HG03378 (cell line): Measurements from ENCODE around the gene WNK1.
"Not testable (repeated sequence)": the region's sequence is repeated elsewhere in the genome, so short reads cannot be mapped to it uniquely, and the experiment has no call there.

Experiments used
- ATAC-seq: cut with Tn5 transposase; IDR thresholded peaks from one replicate; pipeline ENCODE4 v1.9.1; 2021; ENCODE audit warnings: mild to moderate bottlenecking, moderate library complexity; ENCODE audit not compliant: unreplicated experiment

Gene WNK1

DNA sequence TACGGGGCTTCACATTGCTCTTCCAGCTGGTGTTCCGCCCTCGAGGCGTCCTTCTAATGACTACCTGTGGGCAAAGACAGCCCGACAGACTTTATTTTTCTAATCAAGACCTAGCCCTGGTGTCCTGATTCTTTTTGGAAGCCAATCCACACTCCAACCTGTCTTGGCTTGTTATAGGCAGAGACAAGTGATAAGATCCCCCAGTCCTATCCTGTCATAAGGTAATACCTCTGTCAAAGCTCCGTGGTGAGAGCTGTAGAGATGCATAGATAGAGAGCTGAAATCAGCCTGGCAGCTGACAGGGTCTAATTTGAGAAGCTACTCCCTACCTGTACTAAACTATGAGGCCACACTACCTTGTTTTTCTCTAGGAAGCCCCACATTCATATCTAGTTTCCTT lies 11.5 kb upstream of the WNK1 start:
- ATAC-seq, result no peak

DNA sequence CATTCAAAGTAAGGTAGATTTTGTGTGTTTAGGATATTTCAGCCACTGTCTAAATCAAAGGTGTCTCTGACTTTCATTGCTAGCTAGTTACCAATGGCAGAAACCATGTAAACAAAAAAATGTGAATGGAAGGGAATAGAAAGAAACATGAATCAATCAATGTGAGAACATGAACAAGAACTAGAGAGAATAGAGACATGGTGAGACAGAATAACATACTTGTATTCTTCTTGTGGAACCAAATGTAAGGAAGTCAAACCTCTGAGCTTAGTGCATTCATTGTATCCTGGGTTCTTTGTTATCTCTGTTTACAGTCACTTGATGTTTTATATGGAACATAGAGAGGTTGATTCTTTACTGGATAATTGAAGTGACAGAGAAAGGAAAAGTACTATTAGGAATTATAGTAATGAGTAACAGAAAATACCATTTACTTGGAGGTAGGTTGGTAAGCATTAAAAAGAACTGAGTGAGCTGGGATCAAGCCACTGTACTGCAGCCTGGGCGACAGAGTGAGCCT lies 2.6 kb upstream of the WNK1 start:
- ATAC-seq, result no peak

DNA sequence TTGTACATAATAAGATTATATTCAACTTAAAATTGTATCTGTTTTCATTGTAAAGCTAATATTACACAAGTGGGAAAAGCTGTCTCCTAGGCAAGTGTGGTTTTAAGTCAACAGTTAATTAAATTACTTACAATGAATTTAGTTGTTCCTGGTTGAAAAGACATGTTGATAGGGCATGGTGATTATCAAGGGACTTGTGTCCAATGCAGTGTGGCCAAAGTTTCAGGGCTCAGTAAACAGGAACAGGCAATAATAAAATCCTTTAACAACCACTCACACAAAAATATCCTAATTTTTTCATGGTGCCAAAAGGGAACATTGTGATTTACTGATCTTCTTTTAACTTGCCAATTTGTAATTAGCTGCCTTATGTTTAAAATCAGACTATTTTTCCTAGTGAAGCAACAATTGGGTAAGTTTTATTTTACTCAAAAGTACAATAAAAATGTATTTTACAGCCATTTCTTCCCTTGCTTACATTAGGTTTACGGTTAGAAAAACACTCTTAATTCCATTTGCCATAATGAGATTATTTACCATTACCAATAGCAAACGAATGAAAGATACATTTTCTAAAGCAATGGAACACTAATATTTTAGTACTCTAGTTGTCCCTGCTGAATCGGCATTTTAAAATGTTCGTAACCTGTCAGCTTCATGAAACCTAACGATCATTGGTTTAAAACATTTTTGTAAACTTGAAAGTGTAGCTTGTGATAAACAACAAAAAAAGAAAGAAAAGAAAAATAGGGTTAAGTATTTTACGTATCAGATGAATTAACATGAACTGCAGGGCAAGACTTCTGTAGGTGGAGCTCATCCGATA lies 1.8 kb upstream of the WNK1 start:
- no peak for ATAC-seq

DNA sequence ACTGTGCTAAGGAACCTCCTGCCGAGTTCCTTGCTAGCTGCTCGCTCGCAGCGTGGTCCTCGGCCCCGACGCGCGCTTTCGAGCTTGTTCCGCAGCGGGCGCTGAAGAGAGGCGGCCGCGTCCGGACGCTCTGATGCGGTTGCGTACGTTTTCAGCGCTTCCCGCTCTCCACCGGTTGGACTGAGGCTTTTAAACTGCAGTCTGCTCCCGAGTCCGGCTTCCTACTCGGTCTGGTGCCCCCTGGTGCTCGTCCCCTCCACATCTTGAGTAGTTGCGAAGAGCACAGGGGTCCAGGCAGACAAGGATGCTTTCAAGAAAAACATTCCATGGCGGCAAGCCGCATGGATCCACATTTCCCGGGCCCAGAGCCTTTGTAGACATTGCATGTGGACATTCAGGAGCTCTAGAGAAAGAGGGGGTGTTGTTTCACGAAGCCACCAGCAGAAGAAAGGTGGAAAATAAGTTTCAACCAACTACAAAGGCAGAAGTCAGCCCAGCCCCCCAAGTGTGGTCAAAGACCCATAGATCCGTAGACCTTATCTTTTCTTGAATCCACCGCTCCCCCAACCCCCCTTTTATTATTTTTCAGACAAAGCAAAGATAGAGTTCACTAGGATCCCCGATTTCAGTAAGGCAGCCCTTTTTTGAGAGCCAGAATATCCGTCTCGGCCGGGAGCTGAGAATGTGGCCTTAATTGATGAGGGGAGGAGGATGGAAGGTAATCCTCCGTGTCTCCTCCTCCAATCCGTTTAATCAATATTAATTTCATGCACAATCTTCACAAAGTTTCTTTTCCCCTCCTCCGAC lies 984 bp upstream of the WNK1 start:
- ATAC-seq, result peak; percentile 35

DNA sequence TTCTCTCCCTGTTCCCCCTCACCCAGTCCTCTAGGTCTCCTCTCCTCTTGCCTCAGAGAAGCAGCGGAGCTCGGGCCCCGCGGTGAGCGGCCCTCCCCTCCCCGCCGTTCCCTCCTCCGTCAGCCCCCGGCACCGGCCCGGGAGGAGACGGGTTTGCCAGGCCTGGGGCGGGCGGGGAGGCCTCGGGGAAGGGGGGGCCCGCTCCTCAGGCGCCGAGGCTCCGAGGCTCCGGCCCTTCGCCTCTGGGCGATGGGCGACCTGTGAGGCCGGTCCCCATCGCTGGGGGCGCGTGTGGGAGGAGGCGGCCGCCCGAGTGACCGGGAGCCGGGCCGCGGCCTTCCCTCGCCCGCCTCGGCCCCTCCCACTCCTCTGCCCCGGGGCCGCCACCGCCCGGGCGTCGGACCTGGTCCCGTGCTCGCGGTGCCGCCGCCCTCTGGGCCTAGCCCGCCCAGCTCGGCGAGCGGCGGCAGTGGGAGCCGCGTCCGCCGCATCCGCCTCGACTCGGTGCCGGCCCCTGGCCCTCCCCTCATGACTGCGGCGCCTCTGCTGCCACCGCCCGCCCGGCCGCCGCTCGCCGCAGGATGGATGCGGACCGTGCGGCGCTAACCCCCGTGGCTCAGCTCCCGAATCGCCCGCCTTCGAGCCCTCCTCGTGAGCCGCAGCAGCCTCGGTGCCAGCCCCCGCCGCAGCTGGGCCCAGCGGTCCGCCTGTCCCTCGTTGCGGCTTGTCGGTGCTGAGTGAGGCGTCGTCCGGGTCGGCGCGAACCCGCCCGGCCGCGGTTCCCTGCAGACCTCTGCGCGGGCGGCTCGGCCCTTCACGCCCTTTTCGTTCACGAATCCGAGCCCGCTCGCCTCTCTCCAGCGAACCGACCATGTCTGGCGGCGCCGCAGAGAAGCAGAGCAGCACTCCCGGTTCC lies 574 bp downstream of the WNK1 start:
- peak; percentile 3 for ATAC-seq

DNA sequence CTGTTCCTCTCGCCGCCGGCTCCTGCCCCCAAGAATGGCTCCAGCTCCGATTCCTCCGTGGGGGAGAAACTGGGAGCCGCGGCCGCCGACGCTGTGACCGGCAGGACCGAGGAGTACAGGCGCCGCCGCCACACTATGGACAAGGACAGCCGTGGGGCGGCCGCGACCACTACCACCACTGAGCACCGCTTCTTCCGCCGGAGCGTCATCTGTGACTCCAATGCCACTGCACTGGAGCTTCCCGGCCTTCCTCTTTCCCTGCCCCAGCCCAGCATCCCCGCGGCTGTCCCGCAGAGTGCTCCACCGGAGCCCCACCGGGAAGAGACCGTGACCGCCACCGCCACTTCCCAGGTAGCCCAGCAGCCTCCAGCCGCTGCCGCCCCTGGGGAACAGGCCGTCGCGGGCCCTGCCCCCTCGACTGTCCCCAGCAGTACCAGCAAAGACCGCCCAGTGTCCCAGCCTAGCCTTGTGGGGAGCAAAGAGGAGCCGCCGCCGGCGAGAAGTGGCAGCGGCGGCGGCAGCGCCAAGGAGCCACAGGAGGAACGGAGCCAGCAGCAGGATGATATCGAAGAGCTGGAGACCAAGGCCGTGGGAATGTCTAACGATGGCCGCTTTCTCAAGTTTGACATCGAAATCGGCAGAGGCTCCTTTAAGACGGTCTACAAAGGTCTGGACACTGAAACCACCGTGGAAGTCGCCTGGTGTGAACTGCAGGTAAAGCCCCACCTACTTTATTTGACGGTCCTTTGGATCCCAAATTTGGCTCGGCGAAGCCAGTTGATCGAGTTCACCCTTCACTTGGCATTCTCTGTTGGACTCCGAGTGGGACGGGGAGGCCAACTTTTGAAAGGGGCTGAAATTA lies 1.5 kb downstream of the WNK1 start:
- ATAC-seq, result no peak

DNA sequence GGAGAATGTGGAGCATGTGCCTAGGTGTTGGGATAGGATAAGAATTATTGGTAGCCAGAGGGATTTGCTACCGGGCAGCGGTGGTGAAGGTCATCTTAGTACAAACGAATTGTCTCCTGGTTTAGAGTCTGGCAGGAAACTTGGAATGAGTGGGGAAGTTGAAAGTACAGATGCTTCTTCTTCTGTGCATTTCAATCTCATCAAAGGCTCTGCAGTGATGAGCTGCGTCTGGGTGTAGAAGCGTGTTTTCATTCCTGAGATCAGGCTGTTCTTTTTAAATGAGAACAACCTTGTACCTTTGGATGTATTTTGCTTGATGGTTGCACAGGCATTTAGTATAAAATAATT lies 2.1 kb downstream of the WNK1 start:
- ATAC-seq, result no peak

DNA sequence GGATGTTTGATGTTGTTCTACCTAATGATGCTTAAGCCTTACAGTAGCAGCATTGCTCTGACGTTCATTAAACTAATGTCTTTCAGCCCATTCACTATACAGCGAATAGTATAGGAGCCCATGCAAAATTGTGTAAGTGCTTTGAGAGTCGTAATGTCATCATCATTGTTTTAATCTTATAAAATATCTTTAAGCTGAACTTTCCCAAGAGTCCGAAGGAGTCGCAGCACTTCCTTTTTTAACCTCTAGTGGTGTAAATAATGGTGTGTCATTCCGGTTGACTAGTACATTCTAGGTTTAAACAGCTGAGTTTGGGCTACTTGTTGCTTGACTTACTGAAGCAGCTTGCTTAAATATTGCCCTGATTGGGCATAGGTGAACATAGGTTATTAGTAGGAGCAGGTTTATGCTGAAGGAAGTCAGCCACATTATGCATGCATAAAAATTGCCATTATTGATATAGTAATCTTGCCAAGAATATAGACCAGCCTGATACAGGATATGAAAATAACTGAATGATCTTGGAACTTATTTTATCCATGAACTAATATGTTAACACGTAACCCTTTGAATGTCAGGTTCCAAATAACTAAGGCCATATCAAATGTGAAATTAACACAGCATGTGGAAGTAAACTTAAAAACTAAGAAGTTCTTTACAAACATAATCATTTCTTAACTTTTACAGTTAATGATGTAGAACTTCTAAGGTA lies 2.6 kb downstream of the WNK1 start:
- no peak for ATAC-seq

DNA sequence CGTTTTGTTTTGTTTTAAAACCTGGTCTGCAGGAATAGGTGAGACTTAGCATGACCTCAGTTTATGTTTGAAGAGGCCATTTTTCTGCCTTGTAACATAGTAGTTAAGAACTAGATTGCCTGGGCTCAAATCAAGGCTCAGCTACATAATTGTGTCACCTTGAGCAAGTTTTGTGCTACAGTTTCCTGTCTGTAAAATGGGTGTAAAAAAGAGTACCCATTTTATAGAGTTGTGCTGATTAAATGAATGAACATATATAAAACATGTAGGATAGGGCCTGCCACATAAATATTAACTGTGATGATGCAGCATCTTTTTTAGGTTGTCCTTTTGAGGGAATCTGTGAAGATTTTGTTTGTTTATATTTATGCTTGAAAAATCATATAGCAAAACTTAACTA lies 7.2 kb downstream of the WNK1 start:
- no peak for ATAC-seq

DNA sequence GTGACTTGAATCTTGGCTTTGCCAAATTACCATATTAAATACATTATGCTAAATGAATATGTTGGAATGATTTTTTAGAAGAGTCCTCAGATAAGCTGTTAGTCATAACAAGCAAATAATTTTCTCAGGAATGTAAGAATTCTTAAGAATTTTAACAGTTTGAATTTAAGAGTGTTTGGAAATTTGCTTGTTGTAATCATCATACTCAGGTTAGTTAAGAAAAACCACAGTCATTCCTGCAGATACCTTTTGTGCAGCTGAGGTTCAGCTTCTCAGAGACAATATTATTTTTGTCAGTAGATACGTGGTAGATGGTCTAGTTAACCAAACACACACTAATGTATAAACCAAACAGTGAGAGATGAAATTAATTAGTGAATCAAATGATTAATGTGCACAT lies 8.9 kb downstream of the WNK1 start:
- ATAC-seq, result no peak

DNA sequence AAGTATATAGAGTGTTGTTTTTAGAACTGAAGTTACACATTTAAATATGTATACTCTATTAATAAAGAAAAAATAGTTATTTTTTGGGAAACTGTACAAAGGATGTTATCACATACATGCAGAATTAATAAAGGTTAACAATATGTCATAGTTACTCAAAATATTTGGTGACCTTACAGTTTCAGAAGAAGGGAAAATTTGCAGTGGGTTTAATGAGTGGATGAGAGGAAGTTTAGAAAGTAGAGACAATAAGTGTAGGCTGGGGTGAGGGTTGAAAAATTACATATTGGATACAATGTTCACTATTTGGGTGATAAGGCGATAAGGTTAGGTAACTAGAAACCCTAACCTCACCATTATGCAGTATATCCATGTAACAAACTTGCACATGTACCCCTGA lies 13.5 kb downstream of the WNK1 start:
- no peak for ATAC-seq

DNA sequence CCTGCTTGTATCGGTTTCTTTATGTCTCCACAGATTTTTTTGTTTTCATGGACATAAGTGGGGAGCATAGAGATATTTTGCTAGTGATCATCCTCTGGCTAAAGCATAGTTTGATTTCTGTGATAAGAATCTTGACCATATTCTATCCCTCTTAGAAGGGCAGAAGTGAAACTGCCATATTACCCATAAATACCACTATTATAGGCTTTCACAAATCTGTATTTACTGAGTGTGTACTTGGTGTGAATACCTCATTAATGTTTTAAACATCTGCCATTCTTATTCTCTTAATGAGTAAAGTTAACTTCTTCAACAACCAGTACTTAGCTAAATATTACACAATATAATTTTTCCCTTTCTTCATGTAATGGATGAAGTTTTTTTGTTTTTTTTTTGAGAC lies 16.1 kb downstream of the WNK1 start:
- ATAC-seq, result no peak

DNA sequence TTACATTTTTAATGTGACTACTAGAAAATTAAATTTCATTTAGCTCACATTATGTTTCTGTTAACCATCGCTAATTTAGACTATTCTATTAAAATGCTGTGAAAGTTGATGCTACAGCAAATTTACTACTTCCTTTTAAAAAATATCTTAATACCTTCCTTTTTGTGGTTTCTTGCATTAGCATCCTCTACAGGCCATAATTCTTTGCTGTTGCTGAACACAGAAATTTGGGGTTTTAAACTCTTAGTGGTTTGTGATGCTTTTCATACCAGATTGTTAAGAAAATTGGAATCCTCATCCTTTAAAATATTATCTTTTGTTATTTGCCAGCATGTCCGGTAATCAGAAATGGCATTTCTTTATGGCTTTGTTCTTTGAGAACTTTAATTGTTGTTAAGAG lies 18.1 kb downstream of the WNK1 start:
- no peak for ATAC-seq

DNA sequence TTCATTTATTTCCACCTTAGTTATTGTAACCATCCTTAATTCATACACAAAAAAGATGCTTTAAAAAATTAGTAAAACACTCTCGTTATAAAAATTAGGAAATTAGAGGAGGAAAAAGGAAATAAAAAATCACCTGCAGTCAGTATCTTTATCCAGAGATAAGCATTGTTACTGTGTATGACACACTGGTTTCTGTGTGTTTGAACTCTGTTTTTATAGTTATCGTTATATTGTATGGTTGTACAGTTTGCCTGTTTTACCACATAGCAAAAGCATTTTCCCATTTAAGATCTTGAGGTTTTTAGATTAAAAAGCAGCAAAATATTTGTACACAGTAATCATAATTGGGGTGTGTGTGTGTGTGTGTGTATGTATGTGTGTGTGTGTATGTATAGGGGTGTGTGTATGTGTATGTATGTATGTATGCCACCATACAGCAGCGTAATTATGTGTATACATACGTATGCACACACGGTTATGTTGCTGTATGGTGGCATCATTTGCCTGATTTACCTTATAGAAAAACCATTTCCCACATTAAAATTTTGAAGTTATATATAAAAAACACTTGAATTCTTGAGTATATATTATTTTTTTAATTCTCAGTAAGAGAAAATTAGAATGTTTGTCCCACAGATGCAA lies 19.8 kb downstream of the WNK1 start:
- no peak for ATAC-seq

DNA sequence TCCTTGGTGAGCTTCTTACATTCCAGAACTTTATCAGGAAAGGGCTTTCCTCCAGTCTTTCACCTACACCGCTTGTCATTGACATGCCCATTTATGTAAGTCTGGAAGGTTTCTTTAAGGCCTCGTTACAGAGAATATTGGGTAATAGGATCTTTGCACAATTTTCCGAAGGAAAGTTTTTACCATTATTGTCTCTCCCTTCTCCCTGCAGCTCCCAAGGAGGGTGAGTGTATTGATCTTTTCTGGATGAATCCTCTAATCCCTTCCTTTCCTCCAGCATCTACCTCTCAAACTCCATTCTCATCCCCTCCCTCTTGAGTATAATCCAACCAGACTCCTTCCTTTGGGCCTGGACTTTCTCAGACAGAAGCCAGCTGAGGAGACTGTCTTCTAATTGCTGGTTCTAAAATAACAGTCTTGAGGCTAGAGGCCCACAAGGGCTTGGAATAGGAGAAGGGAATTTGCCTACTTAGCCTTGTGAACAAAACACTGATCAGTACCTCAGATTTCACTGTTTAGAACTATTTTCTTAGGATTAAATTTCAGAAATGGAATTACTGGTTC lies 21.8 kb downstream of the WNK1 start:
- ATAC-seq, result no peak

DNA sequence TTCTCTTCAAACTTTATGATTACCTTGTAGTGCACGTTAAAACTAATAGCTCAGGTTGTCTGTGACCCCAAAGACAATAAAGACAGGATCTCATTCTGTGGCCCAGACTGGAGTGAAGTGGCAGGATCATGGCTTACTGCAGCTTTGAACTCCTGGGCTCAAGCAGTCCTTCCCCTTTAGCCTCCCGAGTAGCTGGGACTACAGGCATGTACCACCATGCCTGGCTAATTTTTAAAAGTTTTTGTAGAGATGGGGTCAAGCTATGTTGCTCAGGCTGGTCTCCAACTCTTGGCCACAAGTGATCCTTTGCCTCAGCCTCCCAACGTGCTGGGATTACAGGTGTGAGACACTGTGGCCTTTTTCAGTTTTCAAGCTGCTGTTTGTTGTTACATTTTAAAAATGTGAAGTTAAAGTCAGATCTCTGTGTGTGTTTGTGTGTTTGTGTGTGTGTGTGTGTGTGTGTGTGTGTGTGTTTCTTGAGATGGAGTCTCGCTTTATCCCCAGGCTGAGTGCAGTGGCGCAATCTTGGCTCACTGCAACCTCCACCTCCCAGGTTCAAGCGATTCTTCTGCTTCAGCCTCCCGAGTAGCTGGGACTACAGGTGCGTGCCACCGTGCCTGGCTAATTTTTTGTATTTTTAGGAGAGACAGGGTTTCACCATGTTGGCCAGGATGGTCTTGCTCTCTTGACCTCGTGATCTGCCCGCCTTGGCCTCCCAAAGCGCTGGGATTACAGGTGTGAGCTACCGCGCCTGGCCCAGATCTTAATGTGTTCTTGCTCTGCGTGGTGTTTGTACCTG lies 23.8 kb downstream of the WNK1 start:
- not testable (repeated sequence) for ATAC-seq

DNA sequence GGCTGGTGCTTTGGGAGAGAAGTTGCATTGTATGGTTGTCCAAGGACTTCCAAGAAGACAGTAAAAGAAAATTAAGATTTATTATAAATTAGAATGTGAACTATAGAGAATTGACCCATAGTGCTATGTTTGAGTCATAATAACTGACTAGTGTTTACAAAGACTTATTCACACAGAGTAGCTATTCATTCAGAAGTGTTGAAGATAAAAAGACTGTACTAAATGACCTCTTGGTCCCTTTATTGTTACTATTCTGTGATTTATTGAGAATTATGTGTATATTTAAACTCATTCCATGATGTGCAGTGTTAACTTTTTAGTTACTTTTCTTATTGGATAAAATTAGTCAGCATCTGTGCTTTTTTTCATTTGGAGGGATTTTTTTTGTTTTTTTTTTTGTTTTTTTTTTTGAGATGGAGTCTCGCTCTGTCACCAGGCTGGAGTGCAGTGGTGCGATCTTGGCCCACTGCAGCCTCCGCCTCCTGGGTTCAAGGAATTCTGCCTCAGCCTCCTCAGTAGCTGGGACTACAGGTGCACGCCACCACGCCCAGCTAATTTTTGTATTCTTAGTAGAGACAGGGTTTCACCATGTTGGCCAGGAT lies 24.5 kb downstream of the WNK1 start:
- not testable (repeated sequence) for ATAC-seq
